ENCODE measurements around the gene CSPG4.

GRCh38 chr15:75745305-75745704 lies 32.7 kb upstream of the CSPG4 start:
- TF ChIP-seq POU6F1 (CRISPR knock-in tag; IDR thresholded peaks at IDR 0.05; ENCODE audit: borderline replicate concordance, low read depth) = no peak
- TF ChIP-seq PATZ1 (CRISPR knock-in tag; IDR thresholded peaks at IDR 0.05; ENCODE audit: borderline replicate concordance) = no peak
- TF ChIP-seq RARB (CRISPR knock-in tag; IDR thresholded peaks at IDR 0.05) = no peak
- TF ChIP-seq CSDC2 (CRISPR knock-in tag; IDR thresholded peaks at IDR 0.05) = no peak
- no peak for TF ChIP-seq SNAI2 (CRISPR knock-in tag; IDR thresholded peaks at IDR 0.05)
- no peak for TF ChIP-seq TSHZ2 (CRISPR knock-in tag; IDR thresholded peaks at IDR 0.05)
- TF ChIP-seq ZFP3 (CRISPR knock-in tag; IDR thresholded peaks at IDR 0.05) = no peak
- no peak for TF ChIP-seq ISL1 (CRISPR knock-in tag; IDR thresholded peaks at IDR 0.05)
- no peak for TF ChIP-seq CREB5 (CRISPR knock-in tag; IDR thresholded peaks at IDR 0.05; ENCODE audit: low read depth)
